HG03460 (cell line): ENCODE results near the gene NAV3.
A peak's percentile ranks its signal among the peaks of the same experiment; 100 is the strongest.

Source experiments
- ATAC-seq: cut with Tn5 transposase; IDR thresholded peaks from one replicate; pipeline ENCODE4 v1.9.1; 2021; ENCODE audit not compliant: unreplicated experiment

Gene NAV3

GRCh38 chr12:77925536-77926108 is 94.9 kb downstream of the NAV3 start:
- peak; percentile 99 for ATAC-seq

DNA sequence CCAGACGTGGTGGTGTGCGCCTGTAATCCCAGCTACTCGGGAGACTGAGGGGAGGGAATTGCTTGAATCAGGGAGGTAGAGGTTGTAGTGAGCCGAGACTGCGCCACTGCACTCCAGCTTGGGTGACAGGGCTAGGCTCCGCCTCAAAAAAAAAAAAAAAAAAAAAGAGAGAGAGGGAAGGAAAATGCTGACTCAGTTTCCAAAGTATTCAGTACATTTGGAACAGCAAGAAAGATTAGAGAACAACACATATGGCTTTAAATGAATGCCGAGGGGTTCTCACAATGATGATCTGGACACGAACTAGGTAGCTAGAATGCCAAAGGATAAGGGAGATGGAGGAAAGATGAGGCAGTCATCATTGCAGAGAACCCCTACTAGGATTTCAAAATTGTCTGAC is 97.4 kb downstream of the NAV3 start:
- ATAC-seq: no peak

GRCh38 chr12:77932216-77932615 is 101.5 kb downstream of the NAV3 start:
- no peak for ATAC-seq

- ATAC-seq: no peak
Measured at GRCh38 chr12:77938301-77938700, 107.6 kb downstream of the NAV3 start.

DNA sequence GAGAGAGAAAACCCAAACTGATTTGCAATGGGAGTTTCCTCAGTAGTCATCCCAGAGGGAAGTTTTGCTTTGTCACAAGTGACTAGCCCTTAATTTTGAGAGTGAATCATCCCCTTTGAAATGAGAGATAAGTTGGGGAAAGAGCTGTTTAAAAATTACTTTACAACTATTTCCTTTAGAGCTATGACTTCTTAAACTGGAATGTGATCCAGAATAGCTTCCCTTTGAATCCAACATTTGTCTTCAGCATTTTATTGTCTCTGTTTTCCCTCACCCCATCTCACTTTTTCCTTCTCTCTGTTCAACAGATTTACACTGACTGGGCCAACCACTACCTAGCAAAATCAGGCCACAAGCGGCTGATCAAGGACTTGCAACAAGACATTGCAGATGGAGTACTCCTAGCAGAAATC is 109.3 kb downstream of the NAV3 start:
- ATAC-seq: no peak

- ATAC-seq: no peak
Measured at GRCh38 chr12:77940567-77940966, 109.9 kb downstream of the NAV3 start.

DNA sequence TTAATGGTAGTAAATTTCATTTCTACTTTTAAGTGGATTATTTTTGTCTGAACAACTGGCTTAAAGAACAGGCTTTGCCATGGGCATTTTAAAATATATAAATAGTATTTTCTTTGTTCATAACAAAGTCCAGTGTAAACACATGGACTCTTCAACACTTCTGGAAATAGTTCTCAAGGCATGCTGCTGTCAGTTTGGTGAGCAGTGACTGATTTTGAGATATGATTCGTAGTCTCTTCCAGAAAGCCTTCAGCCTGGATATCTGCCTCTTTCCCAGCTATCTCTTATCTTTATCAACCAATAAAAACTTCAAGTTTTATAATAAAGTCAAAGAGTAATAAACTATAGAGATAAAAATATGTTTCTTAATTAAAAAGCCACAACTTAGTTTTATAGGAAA is 110.7 kb downstream of the NAV3 start:
- no peak for ATAC-seq

DNA sequence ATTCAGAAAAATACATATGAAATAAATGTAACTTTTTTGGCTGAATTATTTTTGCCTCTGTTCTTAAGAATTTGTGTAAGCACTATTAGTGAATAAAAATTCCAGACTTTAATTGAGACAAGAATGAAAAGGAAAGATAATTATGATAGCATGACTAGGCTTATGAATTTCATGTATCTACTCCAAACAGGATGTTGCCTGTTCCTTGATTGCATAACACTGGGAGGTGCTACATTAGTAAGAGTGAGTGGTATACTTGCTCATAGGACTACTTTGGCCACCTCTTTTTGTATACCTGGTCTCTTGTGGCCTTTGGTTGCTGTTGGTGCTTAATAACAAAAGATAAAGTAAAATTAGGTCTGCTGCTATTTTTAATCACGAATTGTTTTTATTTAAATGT is 112.8 kb downstream of the NAV3 start:
- ATAC-seq: no peak

- no peak for ATAC-seq
Measured at GRCh38 chr12:77946541-77947061, 115.9 kb downstream of the NAV3 start.

DNA sequence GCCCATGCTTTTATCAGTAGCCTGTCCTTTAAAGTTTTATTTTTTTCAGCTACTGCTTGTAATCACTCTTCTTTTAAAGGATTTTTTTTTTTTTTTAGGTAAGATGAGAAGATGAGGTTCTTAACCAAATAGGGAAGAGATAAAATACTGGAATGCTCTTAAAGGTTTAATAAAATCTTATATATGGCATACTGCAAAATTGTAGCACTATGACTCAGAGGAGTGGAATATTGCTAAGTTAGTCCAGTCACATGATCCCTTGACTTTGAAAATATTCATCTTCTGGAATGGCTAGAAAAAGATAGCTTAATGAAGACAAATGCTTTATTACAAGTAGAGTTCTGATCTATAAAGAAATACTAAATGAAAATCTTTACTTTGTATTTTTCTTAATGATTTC is 116.6 kb downstream of the NAV3 start:
- ATAC-seq: no peak

GRCh38 chr12:77947746-77948145 is 117.1 kb downstream of the NAV3 start:
- no peak for ATAC-seq

DNA sequence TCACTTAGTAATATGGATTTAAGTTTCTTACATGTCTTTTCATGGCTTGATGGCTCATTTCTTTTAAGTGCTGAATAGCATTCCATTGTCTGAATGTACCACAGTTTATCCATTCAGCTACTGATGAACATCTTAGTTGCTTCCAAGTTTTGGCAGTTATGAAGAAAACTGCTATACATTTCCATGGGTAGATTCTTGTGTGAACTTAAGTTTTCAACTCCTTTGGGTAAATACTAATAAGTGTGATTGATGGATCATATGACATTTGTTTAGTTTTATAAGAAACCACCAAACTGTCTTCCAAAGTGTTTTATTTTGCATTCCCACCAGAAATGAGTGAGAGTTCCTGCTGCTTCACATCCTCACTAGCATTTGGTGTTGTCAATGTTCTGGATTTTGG is 119.2 kb downstream of the NAV3 start:
- ATAC-seq: no peak

DNA sequence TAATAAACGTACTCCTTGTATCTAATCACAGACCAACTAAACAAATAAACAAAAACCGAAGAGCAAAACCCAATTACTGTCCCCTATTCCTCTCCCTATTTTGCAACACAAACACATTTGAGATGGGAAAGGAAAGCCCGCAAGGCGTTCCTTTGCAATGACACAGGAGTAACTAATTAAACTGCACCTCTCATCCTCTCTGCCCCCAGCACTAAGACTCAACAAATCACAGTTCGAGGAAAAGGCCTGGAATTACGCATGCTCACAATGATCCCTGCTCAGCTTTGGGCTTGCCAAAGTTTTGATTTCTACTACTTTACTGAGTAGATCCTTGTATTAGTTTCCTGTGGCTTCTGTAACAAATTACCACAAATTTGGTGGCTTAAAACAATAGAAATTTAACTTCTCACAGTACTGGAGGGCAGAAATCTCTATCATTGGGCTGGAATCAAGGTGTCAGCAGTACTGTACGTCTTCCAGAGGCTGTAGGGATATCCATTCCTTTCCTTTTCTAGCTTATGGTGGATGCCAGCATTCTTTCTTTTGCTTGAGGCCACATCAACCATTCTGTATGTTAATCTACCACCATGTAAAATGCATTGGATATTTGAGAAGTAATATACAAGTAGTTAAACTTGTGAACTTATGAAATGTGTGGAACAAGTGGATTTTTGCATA is 123.0 kb downstream of the NAV3 start:
- no peak for ATAC-seq

DNA sequence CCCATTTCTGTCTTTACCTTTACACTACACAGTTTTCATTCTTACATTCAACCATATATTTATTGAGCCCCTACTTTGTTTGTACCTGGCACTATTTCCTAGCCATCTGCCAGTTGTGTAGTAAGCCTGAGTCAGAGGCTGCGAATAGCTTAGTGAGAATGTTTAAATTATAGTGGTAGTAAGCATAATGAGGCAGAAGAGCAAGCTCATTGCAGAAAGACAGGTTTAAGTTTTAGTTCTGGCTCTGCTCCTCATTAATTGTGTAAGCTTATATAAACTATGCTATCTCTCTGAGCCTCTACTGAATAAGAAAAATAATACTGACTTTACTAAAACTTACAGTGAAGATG is 123.5 kb downstream of the NAV3 start:
- ATAC-seq: no peak

GRCh38 chr12:77957062-77957461 is 126.4 kb downstream of the NAV3 start:
- ATAC-seq: no peak

GRCh38 chr12:77963576-77964178 is 133.0 kb downstream of the NAV3 start:
- no peak for ATAC-seq

DNA sequence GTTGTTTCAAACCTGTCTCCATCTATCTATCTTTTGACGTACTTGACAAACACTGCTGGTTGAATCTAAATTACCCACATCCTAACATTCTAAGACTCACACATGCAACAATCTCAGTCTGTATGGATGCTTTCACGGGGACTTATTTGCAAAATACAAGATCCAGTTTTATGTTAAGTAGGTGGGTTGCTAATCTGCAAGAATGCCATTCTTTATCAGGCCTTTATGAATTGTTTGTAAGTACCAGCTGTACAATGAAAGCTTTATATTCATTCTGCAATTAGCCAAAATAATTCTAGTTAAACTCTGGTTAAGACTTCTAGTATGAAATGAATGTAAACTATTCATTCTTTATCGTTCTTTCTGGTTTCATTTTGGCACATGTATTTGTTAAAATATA is 135.1 kb downstream of the NAV3 start:
- no peak for ATAC-seq

DNA sequence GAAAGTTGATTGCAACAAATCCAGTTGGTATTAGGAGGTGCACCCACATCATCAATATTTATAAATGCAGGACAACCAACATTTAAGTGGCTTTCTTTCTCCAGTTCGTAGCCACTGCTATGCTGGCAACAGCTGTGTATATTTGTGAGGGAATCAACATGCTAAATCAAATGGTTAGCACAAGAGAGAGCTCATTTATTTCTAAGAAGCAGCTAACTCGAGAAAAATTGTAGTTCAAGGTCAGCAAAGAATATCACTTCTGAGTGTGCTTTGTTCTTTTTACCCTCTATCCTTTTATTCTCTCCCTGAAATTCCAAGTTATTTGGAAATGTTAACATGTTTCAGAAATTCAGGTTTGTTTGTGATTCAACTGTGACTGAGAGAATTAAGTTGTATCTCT is 137.3 kb downstream of the NAV3 start:
- no peak for ATAC-seq

GRCh38 chr12:77968571-77968970 is 137.9 kb downstream of the NAV3 start:
- no peak for ATAC-seq

GRCh38 chr12:77973579-77973978 is 142.9 kb downstream of the NAV3 start:
- no peak for ATAC-seq

- ATAC-seq: no peak
Measured at GRCh38 chr12:77974645-77975044, 144.0 kb downstream of the NAV3 start.

DNA sequence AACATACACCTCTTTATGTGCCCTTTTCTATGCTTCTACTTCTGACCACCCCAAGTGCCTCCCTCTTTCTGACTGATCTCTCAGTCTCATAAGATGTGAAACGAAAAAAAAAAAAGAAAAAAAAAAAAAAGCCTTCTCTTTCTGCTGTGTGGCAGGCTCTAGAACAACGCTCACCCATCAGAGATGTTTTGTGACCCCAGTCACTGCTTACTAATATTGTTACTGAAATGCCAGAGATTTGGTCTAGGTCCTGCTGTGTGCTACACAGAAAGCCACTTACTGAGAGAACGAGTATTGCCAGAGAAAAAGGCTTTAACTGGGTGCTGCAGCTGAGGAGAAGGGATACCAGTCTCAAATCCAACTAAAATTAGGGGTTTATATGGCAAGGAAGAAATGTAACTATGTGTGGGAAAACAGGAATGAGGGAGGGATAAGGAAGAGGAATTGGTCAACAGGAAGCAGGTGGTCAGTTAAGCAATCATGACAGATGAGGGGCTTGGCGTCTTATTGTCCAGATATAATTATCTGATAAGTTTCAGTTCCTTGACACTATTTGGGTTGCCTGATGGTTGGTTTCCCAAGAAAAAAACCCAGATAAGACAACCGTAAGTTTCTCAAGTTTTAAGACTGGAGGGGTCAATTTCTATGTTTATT is 149.0 kb downstream of the NAV3 start:
- ATAC-seq: no peak
